Measurements from ENCODE around the gene HIPK2.

- TF ChIP-seq TARDBP (IDR thresholded peaks at IDR 0.05): no peak
- TF ChIP-seq SP1 (IDR thresholded peaks at IDR 0.05): no peak
- no peak for TF ChIP-seq FOXA1 (IDR thresholded peaks at IDR 0.05)
Measured at GRCh38 chr7:139748373-139748765, 29.4 kb downstream of the HIPK2 start.

Data from HEK293T (cell line).